Fibroblast of lung (primary cell): ENCODE measurements around the gene CEP290.

ENCODE experiments used
- CTCF ChIP-seq, 2 donors: IDR thresholded peaks in 1 of 2; conservative IDR thresholded peaks in 1 of 2; 1 replicate in 1 of 2; 2 replicates in 1 of 2; pipeline ENCODE4 v1.5.1; 2011 to 2012; ENCODE audit warnings: low read length in 2 of 2, control low read depth in 1 of 2, inconsistent platforms in 1 of 2, low read depth in 1 of 2, mild to moderate bottlenecking in 1 of 2
- EZH2 ChIP-seq: IDR thresholded peaks from 2 replicates; pipeline ENCODE4 v1.5.1; 2012; ENCODE audit warnings: low read length, control low read depth, mild to moderate bottlenecking; ENCODE audit errors: missing control alignments

- TF ChIP-seq EZH2 = no peak
- TF ChIP-seq CTCF (conservative IDR thresholded peaks at IDR 0.05 in 1 of 2, IDR thresholded peaks at IDR 0.05 in 1 of 2; ENCODE audit: low read depth in 1 of 2, low read length in 2 of 2) = no peak
These were observed 31.0 kb upstream of the CEP290 start for GRCh38 chr12:88172844-88173407.
